Bronchial epithelial cell (primary cell): ENCODE data around the gene CACNA2D3. TPM values are rescaled to one million over a fixed set of nuclear protein-coding genes. Genes with fewer than 3 reads are reported as not detected.
A peak's percentile ranks its signal among the peaks of the same experiment; 100 is the strongest.

Experiments
- DNase-seq: peaks from one replicate; pipeline ENCODE4 v3.0.0-alpha.2; 2010; ENCODE audit warnings: low read depth
- FAIRE-seq: peaks from 2 replicates; lab custom pipeline; 2011; peaks lifted over from hg19 to GRCh38; lab: Jason Lieb, UNC
- H3K27me3 ChIP-seq: 2 replicates; pipeline ENCODE4 v1.5.1; 2011; ENCODE audit warnings: low read length; ENCODE audit not compliant: control insufficient read depth, insufficient read depth
- H3K36me3 ChIP-seq: 2 replicates; pipeline ENCODE4 v1.5.1; 2011; ENCODE audit warnings: low read length; ENCODE audit not compliant: control insufficient read depth, insufficient read depth
- H3K4me3 ChIP-seq: 2 replicates; pipeline ENCODE4 v1.5.1; 2011; ENCODE audit warnings: mild to moderate bottlenecking, low read depth, low read length, control low read depth
- CTCF ChIP-seq: IDR thresholded peaks from 2 replicates; pipeline ENCODE4 v1.5.1; 2011; ENCODE audit warnings: mild to moderate bottlenecking, moderate library complexity, low read length, control low read depth, inconsistent platforms; ENCODE audit not compliant: insufficient read depth, severe bottlenecking
- total RNA-seq: library from RNA; depleted of rRNA; stranded (reverse); fragments of >200 nt; gene quantifications from 2 replicates; pipeline ENCODE4 v1.2.1, GENCODE V29; 2014

CACNA2D3 gene
- total RNA-seq, 1 donor from 2014 or later, result not detected

GRCh38 chr3:54939557-54940300, 817.4 kb downstream of the CACNA2D3 start:
- FAIRE-seq, result no peak
- Histone ChIP-seq H3K4me3 (no peak overlapping the region), H3K36me3 (no peaks in the 10 kb centered on the region), H3K27me3 (no peaks in the 10 kb centered on the region)
- no peak for DNase-seq
- TF ChIP-seq CTCF, result no peak

DNA sequence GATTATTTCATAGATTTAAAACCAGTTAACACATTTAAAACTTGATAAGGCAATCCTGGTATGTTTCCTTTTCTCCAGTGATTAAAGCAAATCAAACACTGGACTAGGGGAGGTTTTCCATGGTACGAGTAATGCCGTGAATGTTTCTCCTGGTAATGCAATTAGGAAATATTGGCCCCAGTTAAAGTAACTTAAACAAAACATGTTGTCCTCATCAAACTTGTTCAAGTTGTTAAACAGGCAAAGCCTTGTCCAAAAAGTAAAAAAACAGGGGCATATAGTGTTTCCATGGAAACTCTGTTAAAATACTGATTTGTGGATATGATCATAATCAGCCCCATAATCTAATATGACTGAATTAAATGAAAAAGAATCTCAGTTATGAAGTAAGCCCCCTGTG, 818.6 kb downstream of the CACNA2D3 start:
- H3K4me3 ChIP-seq, result no peak overlapping the region
- TF ChIP-seq CTCF, result no peak
- no peaks in the 10 kb centered on the region for H3K36me3 ChIP-seq
- no peak for DNase-seq
- H3K27me3 ChIP-seq, result no peaks in the 10 kb centered on the region
- no peak for FAIRE-seq

DNA sequence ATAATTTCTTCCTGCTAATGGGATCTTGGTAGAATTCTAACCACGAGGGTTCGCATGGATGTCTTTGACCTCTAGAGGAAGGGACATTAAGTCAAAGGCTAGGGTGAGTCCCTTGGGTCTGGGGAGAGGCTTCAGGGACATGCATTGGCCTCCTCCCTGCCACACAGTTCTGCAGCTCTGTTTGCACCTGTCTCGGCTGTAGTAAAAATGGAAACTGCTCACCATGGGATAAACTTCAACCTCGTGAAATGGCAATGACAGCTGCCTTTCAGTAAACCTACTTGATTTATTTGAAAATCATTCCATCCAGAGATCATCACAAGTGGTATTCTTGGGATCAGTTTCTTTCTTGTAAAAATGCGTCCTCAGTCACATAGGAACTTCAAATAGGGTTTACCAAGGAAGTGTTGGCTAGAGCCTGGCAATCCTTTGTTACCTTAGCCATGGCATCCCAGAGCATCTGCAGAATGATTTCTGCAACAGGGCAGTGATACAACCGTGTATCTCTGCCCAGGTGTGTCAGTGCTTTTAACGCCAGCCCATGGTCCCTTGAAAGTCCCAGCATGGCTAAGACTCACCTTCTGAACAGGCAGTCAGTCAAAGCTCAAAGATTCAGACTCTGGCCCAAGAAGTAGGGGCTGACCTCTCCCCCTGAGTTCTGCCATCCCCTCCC, 819.5 kb downstream of the CACNA2D3 start:
- no peak for TF ChIP-seq CTCF

GRCh38 chr3:54949491-54950044, 827.2 kb downstream of the CACNA2D3 start:
- H3K36me3 ChIP-seq, result no peaks in the 10 kb centered on the region
- DNase-seq (no peak), FAIRE-seq (no peak)
- H3K27me3 ChIP-seq, result no peaks in the 10 kb centered on the region
- no peak for TF ChIP-seq CTCF
- no peak overlapping the region for H3K4me3 ChIP-seq

More for the DNA sequence above, 819.5 kb downstream of the CACNA2D3 start:
- H3K4me3 ChIP-seq, result no peak overlapping the region
- DNase-seq, result no peak
- H3K27me3 ChIP-seq, result no peaks in the 10 kb centered on the region
- no peaks in the 10 kb centered on the region for H3K36me3 ChIP-seq
- FAIRE-seq, result peak; percentile 18

- FAIRE-seq, result no peak
These were observed 828.1 kb downstream of the CACNA2D3 start for GRCh38 chr3:54950391-54951003.

More at GRCh38 chr3:54950391-54951003, 828.1 kb downstream of the CACNA2D3 start:
- H3K36me3 ChIP-seq, result no peaks in the 10 kb centered on the region
- no peak overlapping the region for H3K4me3 ChIP-seq
- no peak for DNase-seq
- H3K27me3 ChIP-seq, result no peaks in the 10 kb centered on the region
- TF ChIP-seq CTCF, result no peak
